Fibroblast of lung (primary cell): Measurements from ENCODE around the gene APBA2.

Experiments used
- EZH2 ChIP-seq: IDR thresholded peaks from 2 replicates; pipeline ENCODE4 v1.5.1; 2012; ENCODE audit warnings: low read length, control low read depth, mild to moderate bottlenecking; ENCODE audit errors: missing control alignments
- TF ChIP-seq, protein P1 (sequence below), 2 donors: IDR thresholded peaks in 1 of 2; conservative IDR thresholded peaks in 1 of 2; 1 replicate in 1 of 2; 2 replicates in 1 of 2; pipeline ENCODE4 v1.5.1; 2011 to 2012; ENCODE audit warnings: low read length in 2 of 2, control low read depth in 1 of 2, inconsistent platforms in 1 of 2, low read depth in 1 of 2, mild to moderate bottlenecking in 1 of 2

GRCh38 chr15:28944286-28944685 lies 58.5 kb downstream of the APBA2 start:
- TF ChIP-seq, protein P1, sequence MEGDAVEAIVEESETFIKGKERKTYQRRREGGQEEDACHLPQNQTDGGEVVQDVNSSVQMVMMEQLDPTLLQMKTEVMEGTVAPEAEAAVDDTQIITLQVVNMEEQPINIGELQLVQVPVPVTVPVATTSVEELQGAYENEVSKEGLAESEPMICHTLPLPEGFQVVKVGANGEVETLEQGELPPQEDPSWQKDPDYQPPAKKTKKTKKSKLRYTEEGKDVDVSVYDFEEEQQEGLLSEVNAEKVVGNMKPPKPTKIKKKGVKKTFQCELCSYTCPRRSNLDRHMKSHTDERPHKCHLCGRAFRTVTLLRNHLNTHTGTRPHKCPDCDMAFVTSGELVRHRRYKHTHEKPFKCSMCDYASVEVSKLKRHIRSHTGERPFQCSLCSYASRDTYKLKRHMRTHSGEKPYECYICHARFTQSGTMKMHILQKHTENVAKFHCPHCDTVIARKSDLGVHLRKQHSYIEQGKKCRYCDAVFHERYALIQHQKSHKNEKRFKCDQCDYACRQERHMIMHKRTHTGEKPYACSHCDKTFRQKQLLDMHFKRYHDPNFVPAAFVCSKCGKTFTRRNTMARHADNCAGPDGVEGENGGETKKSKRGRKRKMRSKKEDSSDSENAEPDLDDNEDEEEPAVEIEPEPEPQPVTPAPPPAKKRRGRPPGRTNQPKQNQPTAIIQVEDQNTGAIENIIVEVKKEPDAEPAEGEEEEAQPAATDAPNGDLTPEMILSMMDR (conservative IDR thresholded peaks at IDR 0.05 in 1 of 2, IDR thresholded peaks at IDR 0.05 in 1 of 2; ENCODE audit: low read depth in 1 of 2, low read length in 2 of 2) = no peak
- no peak for TF ChIP-seq EZH2
